HG03520 (cell line): Measurements from ENCODE around the gene ATF6.
"Not testable (repeated sequence)": the region's sequence is repeated elsewhere in the genome, so short reads cannot be mapped to it uniquely, and the experiment has no call there.

Experiments
- ATAC-seq: cut with Tn5 transposase; IDR thresholded peaks from one replicate; pipeline ENCODE4 v1.9.1; 2021; ENCODE audit warnings: mild to moderate bottlenecking, moderate library complexity; ENCODE audit not compliant: unreplicated experiment

Gene ATF6

DNA sequence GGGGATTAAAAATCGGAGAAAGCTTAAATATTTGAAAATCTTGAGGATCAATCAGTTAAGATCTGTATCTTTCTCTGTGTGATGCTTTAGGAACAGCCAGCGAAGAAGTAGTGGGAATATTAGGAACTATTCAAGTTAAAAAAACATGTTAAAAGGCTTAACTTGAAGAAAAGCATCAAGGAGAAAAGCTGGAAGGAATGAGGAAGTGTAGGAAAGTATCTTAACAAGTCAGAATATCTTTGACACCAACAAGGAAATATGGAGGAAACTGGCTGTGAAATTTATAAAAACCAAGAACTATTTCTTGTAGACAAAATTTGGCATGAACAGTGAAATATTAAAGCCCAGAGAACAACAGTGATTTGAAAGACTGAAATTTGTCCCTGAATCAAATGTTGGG lies 60.4 kb downstream of the ATF6 start:
- no peak for ATAC-seq

DNA sequence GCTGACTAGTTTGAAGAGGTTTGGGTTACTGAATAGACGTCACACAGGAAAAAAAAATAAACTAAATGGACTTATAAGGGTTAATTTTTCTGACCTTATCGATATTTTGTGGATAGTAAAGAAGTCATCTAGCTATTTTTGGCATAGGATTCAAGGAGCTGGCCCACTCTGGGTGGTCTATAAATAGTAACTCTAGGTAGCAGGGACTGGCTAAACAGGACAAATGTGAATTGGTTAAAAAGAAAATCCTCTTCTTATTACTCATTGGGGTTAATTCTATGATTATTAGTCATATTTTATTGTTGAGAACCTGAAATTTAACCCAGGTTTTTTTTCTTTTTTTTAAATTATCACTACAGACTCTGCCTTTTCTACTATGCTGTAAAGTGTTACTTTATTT lies 61.7 kb downstream of the ATF6 start:
- no peak for ATAC-seq

DNA sequence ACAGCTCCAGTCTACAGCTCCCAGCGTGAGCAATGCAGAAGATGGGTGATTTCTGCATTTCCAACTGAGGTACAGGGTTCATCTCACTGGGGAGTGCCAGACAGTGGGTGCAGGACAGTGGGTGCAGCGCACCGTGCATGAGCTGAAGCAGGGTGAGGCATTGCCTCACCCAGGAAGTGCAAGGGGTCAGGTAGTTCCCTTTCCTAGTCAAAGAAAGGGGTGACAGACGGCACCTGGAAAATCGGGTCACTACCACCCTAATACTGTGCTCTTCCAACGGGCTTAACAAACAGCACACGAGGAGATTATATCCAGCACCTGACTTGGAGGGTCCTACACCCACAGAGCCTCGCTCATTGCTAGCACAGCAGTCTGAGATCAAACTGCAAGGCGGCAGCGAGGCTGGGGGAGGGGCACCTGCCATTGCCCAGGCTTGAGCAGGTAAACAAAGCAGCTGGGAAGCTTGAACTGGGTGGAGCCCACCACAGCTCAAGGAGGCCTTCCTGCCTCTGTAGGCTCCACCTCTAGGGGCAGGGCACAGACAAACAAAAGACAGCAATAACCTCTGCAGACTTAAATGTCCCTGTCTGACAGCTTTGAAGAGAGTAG lies 66.3 kb downstream of the ATF6 start:
- ATAC-seq, result not testable (repeated sequence)

DNA sequence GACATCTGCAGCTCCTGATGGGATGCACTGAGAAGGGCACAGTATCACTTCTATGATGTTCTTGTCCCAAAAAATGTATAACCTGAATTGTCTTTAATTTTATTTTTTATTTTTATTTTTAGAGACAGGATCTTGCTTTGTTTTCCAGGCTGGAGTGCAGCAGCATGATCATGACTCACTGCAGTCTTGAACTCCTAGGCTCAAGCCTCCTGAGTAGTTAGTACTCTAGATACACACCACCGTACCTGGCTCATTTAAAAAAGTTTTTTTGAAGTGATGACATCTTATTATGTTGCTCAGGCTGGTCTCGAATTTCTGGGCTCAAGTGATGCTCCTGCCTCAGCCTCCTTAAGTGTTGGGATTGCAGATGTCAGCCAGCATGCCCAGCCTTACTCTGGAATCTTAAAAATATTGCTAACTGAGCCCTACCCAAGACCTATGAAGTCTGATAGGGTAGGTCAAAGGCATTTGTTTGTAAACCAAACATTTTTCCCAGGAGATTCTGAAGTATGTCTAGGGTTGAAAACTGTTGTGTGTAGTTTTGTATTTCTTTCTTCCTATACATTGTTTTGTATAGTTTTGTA lies 68.9 kb downstream of the ATF6 start:
- no peak for ATAC-seq

DNA sequence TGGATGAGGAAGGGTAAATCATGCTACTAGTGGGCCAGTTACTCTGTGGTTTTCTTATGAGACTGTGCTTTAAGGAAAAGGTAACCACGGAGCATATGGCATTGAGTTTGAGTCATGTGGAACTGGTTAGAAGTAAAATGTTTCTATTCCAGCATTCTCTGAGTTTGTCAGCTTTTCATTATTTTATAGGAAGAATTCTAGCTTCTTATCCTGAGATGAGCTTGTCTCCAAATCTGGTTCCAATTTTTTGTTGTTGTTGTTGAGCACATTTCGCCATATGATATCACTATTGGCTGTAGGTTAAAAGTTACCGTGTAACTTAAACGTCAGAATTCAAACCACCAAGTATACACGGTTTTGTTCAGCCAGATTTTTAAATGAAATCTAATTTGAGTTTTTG lies 69.9 kb downstream of the ATF6 start:
- no peak for ATAC-seq

DNA sequence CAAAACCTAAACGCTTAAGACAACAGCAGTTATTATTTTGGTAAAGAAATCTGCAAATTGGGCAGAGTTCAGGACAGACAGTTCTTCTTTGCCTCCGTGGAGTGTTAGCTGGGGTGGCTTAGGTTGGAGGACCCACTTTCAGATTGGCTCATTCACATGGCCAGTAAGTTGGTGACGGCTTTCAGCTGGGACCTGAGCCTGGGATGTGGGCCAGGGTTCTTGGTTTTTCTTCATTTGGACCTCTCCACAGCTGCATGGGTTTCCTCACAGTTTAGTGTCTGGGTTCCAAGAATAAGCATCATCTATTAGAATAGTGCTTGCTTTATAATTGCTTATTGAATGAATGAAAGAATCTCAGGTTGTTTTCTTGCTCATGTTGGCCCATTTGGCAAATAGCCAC lies 72.2 kb downstream of the ATF6 start:
- ATAC-seq, result no peak

DNA sequence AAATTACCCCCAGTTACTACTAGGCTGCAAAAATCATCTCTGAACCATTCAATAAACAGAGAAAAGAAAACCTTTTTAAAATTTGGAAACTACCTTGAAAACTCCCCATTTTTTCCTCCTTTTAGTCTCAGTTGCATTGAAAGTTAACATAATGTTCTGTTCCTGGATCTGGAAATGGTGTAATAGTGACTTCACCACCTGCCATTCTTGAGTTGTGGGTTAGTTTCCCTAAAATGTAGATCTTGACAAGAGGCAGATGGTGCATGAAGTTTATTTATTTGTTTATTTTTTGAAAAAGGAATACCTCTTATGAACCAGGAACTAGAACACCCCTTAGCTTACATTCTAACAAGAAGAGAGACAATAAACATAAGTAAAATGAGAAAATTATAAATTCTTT lies 72.8 kb downstream of the ATF6 start:
- no peak for ATAC-seq

DNA sequence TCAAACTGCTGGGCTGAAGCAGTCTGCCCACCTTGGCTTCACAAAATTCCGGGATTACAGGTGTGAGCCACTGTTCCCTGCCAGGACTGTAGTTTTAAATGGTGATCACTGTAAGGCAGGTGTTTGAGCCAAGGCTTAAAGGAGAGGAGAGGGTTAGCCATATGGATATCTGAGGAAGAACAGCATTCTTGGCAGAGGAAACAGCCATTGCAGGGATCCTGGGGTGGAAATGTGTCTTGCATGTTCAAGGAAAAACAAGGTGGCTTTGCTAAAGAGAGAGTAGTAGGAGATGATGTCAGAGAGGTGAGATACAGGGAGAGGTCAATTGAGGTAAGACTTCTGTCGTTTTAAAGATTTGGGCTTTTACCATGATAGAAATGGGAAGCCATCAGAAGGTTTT lies 73.5 kb downstream of the ATF6 start:
- no peak for ATAC-seq

DNA sequence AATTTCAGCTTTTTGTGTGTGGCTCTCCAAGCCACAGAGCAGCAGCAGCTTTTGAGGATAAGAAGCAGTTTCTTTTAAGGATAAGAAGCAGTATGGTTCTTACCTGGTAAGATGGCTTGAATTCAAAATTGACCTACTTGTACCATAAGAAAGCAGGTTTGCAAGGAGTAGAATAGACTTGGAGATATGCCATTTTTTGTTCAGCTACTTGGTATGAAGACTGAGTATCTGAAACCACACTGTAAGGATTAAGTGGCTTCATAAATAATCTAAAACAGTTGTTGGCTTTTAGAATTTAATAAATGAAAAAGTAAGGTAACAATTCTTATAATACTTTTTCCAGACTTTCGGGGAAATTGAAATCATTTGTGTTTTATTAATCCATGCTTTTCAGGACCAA lies 74.2 kb downstream of the ATF6 start:
- ATAC-seq, result no peak

DNA sequence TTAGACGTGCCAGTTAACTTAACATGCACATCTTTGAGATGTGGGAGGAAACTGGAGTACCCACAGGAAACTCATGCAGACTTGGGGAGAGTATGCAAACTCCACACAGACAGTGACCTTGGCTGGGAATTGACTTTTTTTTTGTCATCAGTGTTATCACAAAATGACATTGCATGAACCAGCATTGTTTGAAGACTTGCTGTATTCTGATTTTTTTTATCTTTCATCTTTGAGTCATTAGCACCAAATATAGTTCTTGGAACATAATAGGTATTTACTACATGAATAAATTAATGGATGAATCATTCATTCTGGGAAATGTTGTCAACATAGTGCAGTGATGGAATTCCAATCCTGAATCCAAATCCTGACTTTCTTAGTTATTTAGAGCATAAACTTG lies 77.0 kb downstream of the ATF6 start:
- ATAC-seq, result no peak

DNA sequence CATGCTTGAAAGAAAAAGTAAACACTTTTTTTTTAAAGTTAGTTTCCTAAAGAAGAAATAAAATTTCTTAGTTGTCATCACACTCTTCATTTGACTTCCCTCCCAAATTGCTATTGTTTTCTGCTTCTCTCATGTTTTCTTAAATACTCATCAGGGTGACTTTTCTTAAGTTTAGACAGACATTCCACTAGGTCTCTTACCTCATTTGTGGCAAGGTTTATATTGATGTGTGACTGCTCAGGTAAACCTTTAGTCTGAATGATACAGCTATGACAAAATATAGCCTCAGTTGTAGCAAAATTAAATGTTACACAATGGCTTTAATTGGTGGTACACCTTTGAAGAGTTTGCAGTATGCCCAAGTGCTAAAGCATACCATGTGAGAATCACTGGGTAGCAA lies 78.6 kb downstream of the ATF6 start:
- no peak for ATAC-seq

DNA sequence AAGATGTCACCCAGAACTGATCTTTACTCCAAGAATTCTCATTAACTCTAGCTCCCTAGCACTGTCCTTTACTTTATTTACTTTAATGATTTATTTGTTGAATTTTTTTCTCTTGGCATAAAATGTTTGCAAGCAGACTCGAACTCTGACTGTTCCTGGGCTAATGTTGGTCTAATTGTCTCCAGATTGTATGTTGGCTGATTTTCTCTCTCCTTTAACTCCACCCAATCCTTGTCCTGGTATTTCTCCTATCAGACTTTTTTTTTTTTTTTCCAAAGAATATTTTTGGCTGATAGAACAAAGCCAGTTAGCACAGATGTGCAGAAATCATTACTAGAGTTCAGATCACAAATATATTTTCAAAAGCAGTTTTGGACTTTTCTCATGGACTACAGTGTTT lies 82.6 kb downstream of the ATF6 start:
- no peak for ATAC-seq

DNA sequence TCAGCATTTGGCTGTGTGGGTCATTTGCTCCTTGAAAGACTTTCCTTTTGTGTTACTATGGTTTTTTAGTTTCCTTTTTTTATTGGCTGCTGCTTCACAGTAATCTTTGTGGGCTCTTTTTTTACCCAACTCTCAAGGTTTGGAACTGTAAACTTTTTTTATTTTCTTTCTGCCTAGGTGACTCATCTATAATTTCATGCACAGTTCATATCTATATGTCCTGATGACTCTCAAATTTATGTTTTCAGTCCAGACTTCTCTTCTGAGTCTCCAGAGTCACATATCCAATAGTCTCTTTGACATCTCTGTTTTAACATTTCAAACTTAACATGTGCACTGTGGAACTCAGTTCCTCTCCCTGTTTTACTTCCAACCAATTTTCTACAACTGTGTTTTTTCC lies 83.4 kb downstream of the ATF6 start:
- no peak for ATAC-seq

DNA sequence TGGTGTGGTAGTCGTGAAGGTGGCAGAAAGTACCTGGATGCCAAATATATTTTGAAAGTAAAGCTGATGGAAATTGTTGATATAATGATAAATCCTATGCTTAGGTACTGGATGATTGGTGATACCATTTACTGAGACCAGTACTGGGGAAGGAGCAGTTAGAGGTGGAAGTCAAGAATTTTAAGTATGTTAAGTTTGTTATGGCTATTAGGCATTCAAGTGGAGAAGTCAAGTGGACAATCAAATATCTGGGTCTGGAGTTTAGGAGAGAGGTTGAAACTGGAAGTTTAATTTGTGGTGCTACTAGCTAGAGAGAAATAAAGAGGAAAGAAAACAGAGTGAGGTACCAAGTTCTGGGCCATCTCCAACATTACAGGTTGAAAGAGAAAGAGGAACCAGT lies 89.1 kb downstream of the ATF6 start:
- ATAC-seq, result no peak

DNA sequence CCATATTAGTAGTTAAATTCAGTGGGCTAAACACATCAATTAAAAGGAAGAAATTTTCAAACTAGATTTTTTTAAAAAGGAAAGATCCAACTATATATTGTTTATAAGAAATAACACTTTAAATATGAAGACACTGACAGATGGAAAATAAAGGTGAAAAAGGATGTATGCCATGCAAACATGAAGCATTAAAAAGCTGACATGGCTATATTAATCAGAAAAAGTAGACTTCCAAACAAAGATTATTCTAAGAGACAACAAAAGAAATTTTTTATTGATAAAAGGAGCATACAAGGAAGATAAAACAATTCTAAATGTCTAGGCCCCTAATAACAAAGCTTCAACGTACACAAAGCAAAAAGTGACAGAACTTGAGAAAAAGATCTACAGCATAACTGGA lies 92.2 kb downstream of the ATF6 start:
- ATAC-seq, result no peak

DNA sequence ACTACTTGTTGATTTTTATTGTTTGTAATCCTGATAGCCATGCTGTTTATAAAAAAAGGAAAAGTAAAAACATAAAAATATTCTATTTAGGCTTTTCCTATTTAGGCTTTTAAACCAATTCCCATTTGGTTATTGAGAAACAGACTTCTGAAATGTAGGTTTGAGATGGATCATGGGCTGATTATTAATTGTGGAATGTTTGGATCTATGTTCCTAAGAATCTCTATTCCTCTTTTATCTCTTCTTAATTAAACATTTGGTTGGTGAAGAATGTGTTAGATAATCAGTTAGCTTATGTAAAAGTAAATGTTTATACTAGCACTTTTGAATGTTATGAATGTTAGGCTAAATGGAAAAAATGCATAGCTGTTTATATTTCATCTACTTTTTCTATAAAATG lies 97.4 kb downstream of the ATF6 start:
- ATAC-seq, result no peak

DNA sequence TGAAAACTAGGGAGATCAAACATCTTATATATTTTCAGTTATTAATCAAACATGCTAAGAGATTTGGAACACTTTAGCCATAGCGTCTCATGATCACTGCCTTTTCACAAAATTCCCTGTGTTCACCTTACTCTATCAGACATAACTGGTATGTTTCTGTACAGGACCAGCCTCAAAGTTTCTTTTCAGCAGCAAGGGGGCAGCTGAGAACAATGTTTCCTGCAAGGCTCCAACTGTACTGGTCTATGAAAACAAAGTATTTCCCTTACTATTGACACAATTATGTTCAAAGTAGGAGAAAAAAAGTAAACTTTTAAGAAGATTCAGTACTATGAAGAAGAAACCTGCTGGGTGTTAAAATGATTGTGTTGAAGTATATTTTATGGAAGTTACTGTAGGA lies 98.5 kb downstream of the ATF6 start:
- ATAC-seq, result no peak

DNA sequence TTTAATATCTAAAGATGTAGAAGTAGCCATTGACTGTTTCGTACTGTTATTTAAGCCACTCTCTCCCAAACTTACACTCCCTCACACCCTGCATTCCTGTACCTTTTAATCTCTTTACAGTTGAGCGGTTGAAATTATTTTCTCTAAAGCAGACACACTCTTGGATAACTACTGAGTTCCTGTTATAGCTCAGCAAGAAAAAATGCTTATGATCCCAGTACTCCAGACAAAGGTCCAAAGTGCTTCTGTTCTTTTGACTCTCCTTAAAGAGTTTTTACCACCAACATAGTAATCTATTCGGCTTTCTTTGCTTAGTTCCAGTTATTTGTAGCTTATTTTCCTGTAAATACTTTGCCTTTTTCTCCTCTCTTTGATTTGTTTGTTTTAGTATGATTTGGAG lies 100.1 kb downstream of the ATF6 start:
- ATAC-seq, result no peak

DNA sequence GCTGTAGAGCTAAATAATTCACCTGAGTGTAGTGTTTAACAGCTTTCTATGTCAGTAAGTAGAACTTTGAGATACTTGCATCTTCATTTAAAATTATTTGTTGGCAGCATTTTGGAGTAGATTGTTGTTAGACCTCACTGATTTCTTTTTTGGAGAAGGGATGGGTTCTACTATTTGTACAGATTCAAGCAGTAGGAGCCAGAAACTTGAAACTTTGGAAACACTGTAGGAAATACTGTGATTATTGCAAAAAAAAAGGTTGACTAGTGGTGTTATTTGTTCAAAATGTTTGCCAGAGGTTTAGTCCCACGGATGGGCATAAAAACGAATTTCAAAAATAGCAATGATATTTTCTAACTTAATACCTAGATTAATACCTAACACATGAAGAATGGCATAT lies 102.7 kb downstream of the ATF6 start:
- no peak for ATAC-seq

DNA sequence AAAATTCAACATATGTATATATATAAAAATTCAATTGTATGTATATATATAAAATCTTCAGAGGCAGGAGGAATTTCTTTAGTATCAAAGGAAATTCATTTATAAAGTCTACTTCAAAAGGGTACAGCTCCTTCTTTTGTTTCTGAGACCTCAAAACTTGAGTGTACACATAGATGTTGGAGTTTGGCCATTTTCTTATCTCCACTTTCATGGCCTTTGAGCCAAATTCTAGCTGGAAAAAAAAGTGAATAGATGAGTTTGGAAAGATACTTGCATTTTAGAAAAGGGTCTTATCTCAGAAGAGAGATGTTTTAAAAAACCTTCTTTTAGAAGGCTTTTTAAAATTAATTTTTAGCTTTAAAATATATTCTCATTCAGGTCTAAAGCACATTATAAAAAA lies 103.2 kb downstream of the ATF6 start:
- no peak for ATAC-seq

DNA sequence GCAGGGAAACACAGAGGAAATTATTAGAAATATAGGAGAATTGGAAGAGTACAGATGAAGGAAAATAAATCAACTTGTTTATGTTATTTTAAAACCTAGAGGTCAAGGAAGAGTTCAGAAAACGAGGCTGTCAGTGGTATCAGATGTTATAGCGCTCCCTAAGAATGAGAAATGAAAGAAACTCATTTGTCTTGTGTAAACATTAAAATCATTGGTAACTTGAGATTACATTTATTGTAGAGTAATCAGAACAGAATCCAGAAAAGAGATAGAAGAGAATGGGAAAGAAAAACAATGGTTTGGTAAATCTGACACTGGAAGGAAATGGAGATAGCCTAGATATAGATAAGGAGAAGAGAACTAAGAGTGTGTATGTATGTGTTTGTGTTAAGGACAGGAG lies 106.4 kb downstream of the ATF6 start:
- ATAC-seq, result no peak

DNA sequence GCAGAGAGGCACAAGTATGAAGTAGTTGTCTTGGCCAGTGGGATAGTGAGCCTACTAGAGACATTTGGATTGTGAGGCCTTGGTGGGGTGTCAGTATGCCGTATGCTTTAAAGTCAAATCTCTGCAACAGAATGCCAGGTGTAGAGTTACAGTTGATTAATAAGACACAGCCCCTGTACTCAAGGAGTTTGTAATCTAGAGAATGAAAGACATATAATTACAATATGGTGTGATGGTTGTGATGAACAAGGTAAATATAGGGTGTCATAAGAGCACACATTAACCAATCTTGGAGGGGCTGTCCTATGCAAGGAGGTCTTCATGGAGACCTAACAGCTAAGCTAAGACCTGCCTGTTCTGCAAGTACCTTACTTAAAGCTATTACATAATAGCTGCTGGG lies 113.1 kb downstream of the ATF6 start:
- ATAC-seq, result no peak

DNA sequence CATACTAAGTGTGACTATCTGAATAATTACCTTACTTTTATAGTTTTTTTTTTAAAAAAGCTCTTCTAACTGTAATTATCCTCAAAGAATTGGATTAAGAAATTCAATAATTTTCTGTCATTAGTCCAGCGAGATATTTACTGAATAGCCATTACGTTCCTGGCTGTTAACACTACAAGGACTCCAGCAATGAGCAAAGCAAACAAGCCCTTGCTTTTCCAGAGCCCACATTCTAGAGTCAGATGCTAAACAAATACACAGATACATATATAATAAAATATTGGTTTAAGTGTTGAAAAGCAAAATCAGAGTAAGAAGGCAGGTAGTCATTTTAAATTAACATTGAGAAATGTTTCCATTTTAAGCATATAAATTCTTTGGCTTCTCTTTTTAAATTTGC lies 118.4 kb downstream of the ATF6 start:
- ATAC-seq, result no peak
